B cell (primary cell): ENCODE measurements around the gene COL26A1. TPM values are rescaled to one million over a fixed set of nuclear protein-coding genes. Genes with fewer than 3 reads are reported as not detected.

Source experiments
- ATAC-seq: fragments of 200-7000 bp; cut with Tn5 transposase; one replicate; pipeline ENCODE4 v1.10.0; 2021; ENCODE audit warnings: low read depth, mild to moderate bottlenecking, moderate number of reproducible peaks, moderate library complexity
- CTCF ChIA-PET: fragments of 350-600 bp; sonication (Branson Sonifier 250); formaldehyde crosslinking; loops from one replicate; lab custom pipeline; 2021; ENCODE audit warnings: antibody characterized with exemption, inconsistent platforms; lab: Charles Lee
- POLR2A ChIA-PET: fragments of 350-600 bp; sonication (Branson Sonifier 250); formaldehyde crosslinking; loops from one replicate; lab custom pipeline; 2021; ENCODE audit warnings: antibody characterized with exemption; lab: Charles Lee
- DNase-seq: peaks from one replicate; pipeline ENCODE4 v3.0.0; 2013
- H2AFZ ChIP-seq: 2 replicates; pipeline ENCODE4 v1.6.1; 2012; ENCODE audit warnings: mild to moderate bottlenecking, low read depth, low read length; ENCODE audit not compliant: insufficient read depth, poor library complexity, severe bottlenecking
- H3K27ac ChIP-seq, 2 donors: 1 replicate in 1 of 2; 2 replicates in 1 of 2; pipeline ENCODE4 v1.5.1; 2012 to 2013; ENCODE audit warnings: low read length in 2 of 2, mild to moderate bottlenecking in 2 of 2, moderate library complexity in 1 of 2
- H3K27me3 ChIP-seq, 4 experiments: fragments of 200-600 bp in 1 of 4; sonication (generic) in 1 of 4; replicated peaks in 1 of 4; 1 replicate in 2 of 4; 2 replicates in 2 of 4; pipeline versions ENCODE4 v1.6.1 to v1.7.0; 2013 to 2016; ENCODE audit warnings: low read length in 3 of 4, mild to moderate bottlenecking in 2 of 4, mixed read lengths in 1 of 4, moderate library complexity in 1 of 4; ENCODE audit not compliant: insufficient read depth in 4 of 4, control insufficient read depth in 3 of 4; ENCODE audit errors: control extremely low read depth in 1 of 4
- H3K36me3 ChIP-seq, 2 experiments: replicated peaks in 1 of 2; 1 replicate in 1 of 2; 2 replicates in 1 of 2; pipeline versions ENCODE4 v1.6.1 to v1.7.1; 2013; ENCODE audit warnings: low read length in 1 of 2; ENCODE audit not compliant: insufficient read depth in 2 of 2, control insufficient read depth in 1 of 2; ENCODE audit errors: control extremely low read depth in 1 of 2, extremely low read depth in 1 of 2
- H3K4me1 ChIP-seq, 2 donors: fragments of 200-600 bp in 1 of 2; sonication (generic) in 1 of 2; 1 replicate in 1 of 2; 2 replicates in 1 of 2; pipeline versions ENCODE4 v1.5.1 to v1.6.1; 2013 to 2017; ENCODE audit warnings: low read length in 2 of 2; ENCODE audit not compliant: control insufficient read depth in 2 of 2, insufficient read depth in 2 of 2
- H3K4me2 ChIP-seq: replicated peaks from 2 replicates; pipeline ENCODE3; 2012; ENCODE audit warnings: mild to moderate bottlenecking, low read depth, low read length; ENCODE audit not compliant: poor library complexity, severe bottlenecking
- H3K4me3 ChIP-seq, 5 experiments: fragments of 200-600 bp in 1 of 5; sonication (generic) in 1 of 5; 1 replicate in 3 of 5; 2 replicates in 2 of 5; pipeline versions ENCODE4 v1.5.1 to v1.7.0; 2011 to 2016; ENCODE audit warnings: low read length in 4 of 5, mild to moderate bottlenecking in 4 of 5, low read depth in 2 of 5, control low read depth in 1 of 5, moderate library complexity in 1 of 5; ENCODE audit not compliant: insufficient read depth in 1 of 5; ENCODE audit errors: control extremely low read depth in 1 of 5, extremely low read depth in 1 of 5
- H3K79me2 ChIP-seq: fragments of 200-600 bp; sonication (generic); one replicate; pipeline ENCODE4 v1.6.0; 2016; ENCODE audit warnings: low read length; ENCODE audit not compliant: control insufficient read depth, insufficient read depth
- H3K9ac ChIP-seq: fragments of 200-600 bp; sonication (generic); 2 replicates; pipeline ENCODE4 v1.6.1; 2017; ENCODE audit warnings: mild to moderate bottlenecking, low read length, moderate library complexity
- H3K9me3 ChIP-seq, 3 donors: one replicate each; pipeline versions ENCODE4 v1.6.1 to v1.7.1; 2013; ENCODE audit warnings: low read length in 2 of 3; ENCODE audit not compliant: control insufficient read depth in 2 of 3, insufficient read depth in 1 of 3; ENCODE audit errors: control extremely low read depth in 1 of 3
- H4K20me1 ChIP-seq: 2 replicates; pipeline ENCODE4 v1.6.0; 2012; ENCODE audit warnings: mild to moderate bottlenecking, low read length; ENCODE audit not compliant: insufficient read depth, control insufficient read depth, poor library complexity, severe bottlenecking
- H3K27ac Mint-ChIP-seq: one replicate; pipeline ENCODE4 v1.8.0; 2021; ENCODE audit warnings: mixed read lengths
- H3K27me3 Mint-ChIP-seq: one replicate; pipeline ENCODE4 v1.8.0; 2021; ENCODE audit warnings: mixed read lengths
- H3K4me1 Mint-ChIP-seq: one replicate; pipeline ENCODE4 v1.8.0; 2021; ENCODE audit warnings: mixed read lengths
- H3K4me3 Mint-ChIP-seq: one replicate; pipeline ENCODE4 v1.8.0; 2021; ENCODE audit warnings: mixed read lengths
- H3K9me3 Mint-ChIP-seq: one replicate; pipeline ENCODE4 v1.8.0; 2022; ENCODE audit warnings: mixed read lengths; ENCODE audit not compliant: insufficient read depth
- EZH2 ChIP-seq: IDR thresholded peaks from 2 replicates; pipeline ENCODE4 v1.6.1; 2012; ENCODE audit warnings: borderline replicate concordance, low read depth, mild to moderate bottlenecking, moderate library complexity, low read length; ENCODE audit not compliant: insufficient read depth, poor library complexity, severe bottlenecking
- WGBS: methylation state at CpG from one replicate; pipeline ENCODE4 v1.1.5; 2013; ENCODE audit warnings: missing lambda C conversion rate; ENCODE audit not compliant: insufficient coverage; 5-methylcytosine and 5-hydroxymethylcytosine counted together
- intact Hi-C: fragments of 100-400 bp; cut with micrococcal nuclease; formaldehyde crosslinking; loops from one replicate; pipeline ENCODE4 v1.10.0; 2022
- polyA plus RNA-seq: library from polyadenylated mRNA; depleted of rRNA; stranded (reverse); fragments of >200 nt; gene quantifications from 2 replicates; pipeline ENCODE4 v1.2.3, GENCODE V29; 2012
- total RNA-seq, 2 donors: library from RNA; stranded (reverse); fragments of 120-200 nt in 1 of 2; gene quantifications; 1 replicate in 1 of 2; 2 replicates in 1 of 2; pipeline versions ENCODE4 v1.2.3 to v1.2.4, GENCODE V29; 2013 to 2022
- TF ChIP-seq, protein P1 (sequence below): fragments of 200-600 bp; IDR thresholded peaks from one replicate; pipeline ENCODE4 v1.8.0; 2022; ENCODE audit warnings: antibody characterized with exemption, mild to moderate bottlenecking

The COL26A1 gene
- total and polyA plus RNA-seq, 2 donors (not counting 1 experiment from before 2014, with no cell fraction given) = not detected

DNA sequence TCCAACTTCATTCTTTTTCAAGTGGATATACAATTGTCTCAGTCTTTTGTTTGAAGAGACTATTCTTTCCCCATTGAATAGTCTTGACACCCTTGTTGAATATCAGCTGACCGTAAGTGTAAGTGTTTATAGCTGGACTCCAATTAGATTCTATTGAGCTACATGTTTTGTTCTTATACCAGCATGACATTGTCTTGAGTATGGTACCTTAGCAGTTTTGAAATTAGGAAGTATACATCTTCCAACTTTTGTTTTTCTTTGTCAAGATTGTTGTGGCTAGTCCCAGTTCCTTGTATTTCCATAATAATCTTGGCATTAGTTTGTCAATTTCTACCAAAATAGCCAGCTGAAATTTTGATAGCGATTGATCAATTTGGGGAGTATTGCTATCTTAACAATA lies 209.5 kb downstream of the COL26A1 start:
- intact Hi-C loops = no loop called here
- Histone ChIP-seq H3K36me3 (no peaks in the 10 kb centered on the region), H4K20me1 (no peaks in the 10 kb centered on the region), H3K9me3 (peaks cover 0 to 12% (median 12%) of the 10 kb centered on the region in 3 donors), H3K4me3 (no peak overlapping the region), H3K27me3 (peaks cover 0 to 4% (median 1%) of the 10 kb centered on the region in 4 experiments), H3K9ac (no peak overlapping the region), H3K27ac (no peak overlapping the region), H3K4me2 (no peak overlapping the region), H2AFZ (no peak overlapping the region), H3K79me2 (no peaks in the 10 kb centered on the region), H3K4me1 (peaks cover 3 to 4% of the 10 kb centered on the region in 2 donors)
- DNase-seq = no peak
- CTCF ChIA-PET = no interaction called here
- TF ChIP-seq, protein P1, sequence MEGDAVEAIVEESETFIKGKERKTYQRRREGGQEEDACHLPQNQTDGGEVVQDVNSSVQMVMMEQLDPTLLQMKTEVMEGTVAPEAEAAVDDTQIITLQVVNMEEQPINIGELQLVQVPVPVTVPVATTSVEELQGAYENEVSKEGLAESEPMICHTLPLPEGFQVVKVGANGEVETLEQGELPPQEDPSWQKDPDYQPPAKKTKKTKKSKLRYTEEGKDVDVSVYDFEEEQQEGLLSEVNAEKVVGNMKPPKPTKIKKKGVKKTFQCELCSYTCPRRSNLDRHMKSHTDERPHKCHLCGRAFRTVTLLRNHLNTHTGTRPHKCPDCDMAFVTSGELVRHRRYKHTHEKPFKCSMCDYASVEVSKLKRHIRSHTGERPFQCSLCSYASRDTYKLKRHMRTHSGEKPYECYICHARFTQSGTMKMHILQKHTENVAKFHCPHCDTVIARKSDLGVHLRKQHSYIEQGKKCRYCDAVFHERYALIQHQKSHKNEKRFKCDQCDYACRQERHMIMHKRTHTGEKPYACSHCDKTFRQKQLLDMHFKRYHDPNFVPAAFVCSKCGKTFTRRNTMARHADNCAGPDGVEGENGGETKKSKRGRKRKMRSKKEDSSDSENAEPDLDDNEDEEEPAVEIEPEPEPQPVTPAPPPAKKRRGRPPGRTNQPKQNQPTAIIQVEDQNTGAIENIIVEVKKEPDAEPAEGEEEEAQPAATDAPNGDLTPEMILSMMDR = no peak
- TF ChIP-seq EZH2 = no peak
- Mint-ChIP-seq H3K27me3 (peaks cover 23% of the 10 kb centered on the region), H3K27ac (no peak overlapping the region), H3K9me3 (peaks cover 12% of the 10 kb centered on the region), H3K4me3 (no peak overlapping the region), H3K4me1 (peaks cover 11% of the 10 kb centered on the region)
- POLR2A ChIA-PET = no interaction called here
- 100% methylated on average over 1 of the region's 2 CpGs for WGBS
- ATAC-seq = no peak

- Mint-ChIP-seq H3K9me3 (peaks cover 12% of the 10 kb centered on the region), H3K27ac (no peak overlapping the region), H3K27me3 (peaks cover 25% of the 10 kb centered on the region), H3K4me1 (peaks cover 11% of the 10 kb centered on the region), H3K4me3 (no peak overlapping the region)
- ATAC-seq = no peak
- intact Hi-C loops = no loop called here
- no peaks in the 10 kb centered on the region for H3K79me2 ChIP-seq
- TF ChIP-seq, protein P1 = no peak
- no peak for TF ChIP-seq EZH2
- peak overlapping the region; percentile 3 for H2AFZ ChIP-seq
- DNase-seq = no peak
- H4K20me1 ChIP-seq = no peaks in the 10 kb centered on the region
- H3K4me3 ChIP-seq = no peak overlapping the region
- WGBS = 0% methylated on average over 1 of the region's 2 CpGs
- H3K4me2 ChIP-seq = no peak overlapping the region
- no peaks in the 10 kb centered on the region for H3K36me3 ChIP-seq
- peaks cover 0 to 12% (median 10%) of the 10 kb centered on the region in 3 donors for H3K9me3 ChIP-seq
- no peak overlapping the region for H3K9ac ChIP-seq
- ChIA-PET CTCF (no interaction called here), POLR2A (no interaction called here)
- peaks cover 3 to 4% of the 10 kb centered on the region in 2 donors for H3K4me1 ChIP-seq
- H3K27me3 ChIP-seq = peaks cover 0 to 2% (median 0%) of the 10 kb centered on the region in 4 experiments
- no peak overlapping the region for H3K27ac ChIP-seq
Measured at GRCh38 chr7:101575168-101575567, 212.5 kb downstream of the COL26A1 start.
